Measurements from ENCODE around the gene MRTFA. TPM values are rescaled to one million over a fixed set of nuclear protein-coding genes. Genes with fewer than 3 reads are reported as not detected.
"Not testable (repeated sequence)": the region's sequence is repeated elsewhere in the genome, so short reads cannot be mapped to it uniquely, and the experiment has no call there.

The MRTFA gene
- total RNA-seq, 1 donor from 2014 or later = 53.0 TPM

- DNase-seq (ENCODE audit: low read depth) = peak; percentile 70
- TF ChIP-seq CTCF (IDR thresholded peaks at IDR 0.05; ENCODE audit: insufficient read depth, low read length, poor library complexity, severe bottlenecking) = no peak
- Histone ChIP-seq H3K36me3 (ENCODE audit: control insufficient read depth, insufficient read depth, low read length) (no peaks in the 10 kb centered on the region), H3K4me3 (ENCODE audit: low read depth, low read length) (no peak overlapping the region), H3K27me3 (ENCODE audit: control insufficient read depth, insufficient read depth, low read length) (no peaks in the 10 kb centered on the region)
Measured at GRCh38 chr22:40628354-40629042, 8.0 kb downstream of the MRTFA start.

- H3K36me3 ChIP-seq (ENCODE audit: control insufficient read depth, insufficient read depth, low read length) = no peaks in the 10 kb centered on the region
- no peak for TF ChIP-seq CTCF (IDR thresholded peaks at IDR 0.05; ENCODE audit: insufficient read depth, low read length, poor library complexity, severe bottlenecking)
- no peaks in the 10 kb centered on the region for H3K27me3 ChIP-seq (ENCODE audit: control insufficient read depth, insufficient read depth, low read length)
- no peak for DNase-seq (ENCODE audit: low read depth)
- H3K4me3 ChIP-seq (ENCODE audit: low read depth, low read length) = no peak overlapping the region
Measured at GRCh38 chr22:40627612-40628011, 8.9 kb downstream of the MRTFA start.

- H3K36me3 ChIP-seq (ENCODE audit: control insufficient read depth, insufficient read depth, low read length) = no peaks in the 10 kb centered on the region
- TF ChIP-seq CTCF (IDR thresholded peaks at IDR 0.05; ENCODE audit: insufficient read depth, low read length, poor library complexity, severe bottlenecking) = no peak
- no peaks in the 10 kb centered on the region for H3K27me3 ChIP-seq (ENCODE audit: control insufficient read depth, insufficient read depth, low read length)
- no peak overlapping the region for H3K4me3 ChIP-seq (ENCODE audit: low read depth, low read length)
- no peak for DNase-seq (ENCODE audit: low read depth)
Measured at GRCh38 chr22:40626851-40627250, 9.7 kb downstream of the MRTFA start.

GRCh38 chr22:40625794-40626193, 10.7 kb downstream of the MRTFA start:
- not testable (repeated sequence) for DNase-seq (ENCODE audit: low read depth); H3K27me3 ChIP-seq (ENCODE audit: control insufficient read depth, insufficient read depth, low read length); H3K4me3 ChIP-seq (ENCODE audit: low read depth, low read length); H3K36me3 ChIP-seq (ENCODE audit: control insufficient read depth, insufficient read depth, low read length)

DNA sequence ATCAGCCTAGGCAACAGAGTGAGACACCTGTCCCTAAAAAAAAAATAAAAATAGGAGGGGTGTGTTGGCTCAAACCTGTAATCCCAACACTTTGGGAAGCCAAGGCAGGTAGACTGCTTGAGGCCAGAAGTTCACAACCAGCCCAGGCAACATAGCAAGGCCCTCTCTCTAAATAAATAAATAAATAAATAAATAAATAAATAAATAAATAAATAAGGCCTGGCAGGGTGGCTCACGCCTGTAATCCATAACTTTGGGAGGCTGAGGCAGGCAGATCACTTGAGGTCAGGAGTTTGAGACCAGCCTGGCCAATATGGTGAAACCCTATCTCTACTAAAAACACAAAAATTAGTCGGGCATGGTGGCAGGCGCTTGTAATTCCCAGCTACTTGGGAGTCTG, 11.2 kb downstream of the MRTFA start:
- not testable (repeated sequence) for H3K27me3 ChIP-seq (ENCODE audit: control insufficient read depth, insufficient read depth, low read length); DNase-seq (ENCODE audit: low read depth); H3K4me3 ChIP-seq (ENCODE audit: low read depth, low read length); H3K36me3 ChIP-seq (ENCODE audit: control insufficient read depth, insufficient read depth, low read length)

DNA sequence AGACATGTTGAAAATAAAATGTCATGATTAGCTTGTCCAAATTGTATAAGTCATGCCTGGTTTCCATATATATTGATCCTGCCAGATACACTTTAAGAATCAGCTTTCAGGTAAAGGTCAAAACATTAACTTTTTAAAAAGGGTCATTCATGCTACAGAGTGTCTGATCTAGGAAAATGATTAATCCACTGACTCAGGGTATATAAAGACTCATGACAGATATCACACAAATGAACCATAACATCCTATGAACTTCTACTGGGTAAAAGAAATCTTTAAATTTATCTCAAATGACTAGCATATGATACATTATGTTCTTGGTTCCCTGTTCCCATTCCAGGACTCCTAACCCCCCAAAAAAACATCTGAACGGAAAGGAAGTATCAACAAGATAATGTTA, 11.7 kb downstream of the MRTFA start:
- TF ChIP-seq CTCF (IDR thresholded peaks at IDR 0.05; ENCODE audit: insufficient read depth, low read length, poor library complexity, severe bottlenecking) = no peak
- H3K4me3 ChIP-seq (ENCODE audit: low read depth, low read length) = no peak overlapping the region
- H3K36me3 ChIP-seq (ENCODE audit: control insufficient read depth, insufficient read depth, low read length) = no peaks in the 10 kb centered on the region

More for the DNA sequence above, 11.7 kb downstream of the MRTFA start:
- H3K27me3 ChIP-seq (ENCODE audit: control insufficient read depth, insufficient read depth, low read length) = no peaks in the 10 kb centered on the region
- no peak for DNase-seq (ENCODE audit: low read depth)

Data from kidney epithelial cell (primary cell).